Measurements from ENCODE around the gene DNAJB8. TPM values are rescaled to one million over a fixed set of nuclear protein-coding genes. Genes with fewer than 3 reads are reported as not detected.

DNAJB8 gene
- total RNA-seq, 2 experiments from 2014 or later: not detected

GRCh38 chr3:128448491-128448890 lies 18.2 kb downstream of the DNAJB8 start:
- intact Hi-C loops (cut with micrococcal nuclease; ENCODE audit: unreplicated experiment): no loop called here
- DNase-seq (ENCODE audit: low spot score): peak; percentile 41
- ChIA-PET CTCF (ENCODE audit: unreplicated experiment) (no interaction called here), POLR2A (interaction anchor here (0.5 to 0.7 kb wide), 3 partner anchors 222 to 895 kb away, joined by 3 to 4 read pairs (median 3); no protein-coding TSS in a partner anchor)
- Histone ChIP-seq H3K4me1 (ENCODE audit: insufficient read depth, low read length, poor library complexity, severe bottlenecking) (peaks cover 9% of the 10 kb centered on the region), H3K27ac (ENCODE audit: low read depth, low read length, poor library complexity, severe bottlenecking) (no peak overlapping the region), H3K36me3 (ENCODE audit: insufficient read depth, low read length) (no peaks in the 10 kb centered on the region), H3K9me2 (ENCODE audit: insufficient read depth, low read length) (no peaks in the 10 kb centered on the region), H3K9me3 (ENCODE audit: low read length) (no peaks in the 10 kb centered on the region), H2AFZ (ENCODE audit: low read length) (peak overlapping the region; percentile 57; the same call in 1 of the 2 replicates), H3K4me2 (ENCODE audit: low read length) (0 out of 2 replicates have a peak overlapping the region, but pooled peaks have one; percentile 20), H3K4me3 (ENCODE audit: low read depth, low read length, poor library complexity, severe bottlenecking) (no peak overlapping the region), H3K79me2 (ENCODE audit: insufficient read depth, low read depth, low read length) (no peaks in the 10 kb centered on the region), H4K20me1 (ENCODE audit: insufficient read depth, low read length) (no peaks in the 10 kb centered on the region)
- no TSS peak for BruUV-seq (replicated peaks)
- TF ChIP-seq CTCF (conservative IDR thresholded peaks at IDR 0.05; ENCODE audit: low read length) (no peak), EZH2phosphoT487 (IDR thresholded peaks at IDR 0.05; ENCODE audit: borderline replicate concordance, low read depth, low read length) (no peak)

- Histone ChIP-seq H3K27ac (ENCODE audit: low read depth, low read length, poor library complexity, severe bottlenecking) (no peak overlapping the region), H3K4me2 (ENCODE audit: low read length) (no peak overlapping the region), H4K20me1 (ENCODE audit: insufficient read depth, low read length) (no peaks in the 10 kb centered on the region), H3K9me3 (ENCODE audit: low read length) (no peaks in the 10 kb centered on the region), H3K4me3 (ENCODE audit: low read depth, low read length, poor library complexity, severe bottlenecking) (no peak overlapping the region), H2AFZ (ENCODE audit: low read length) (no peak overlapping the region), H3K9me2 (ENCODE audit: insufficient read depth, low read length) (no peaks in the 10 kb centered on the region), H3K4me1 (ENCODE audit: insufficient read depth, low read length, poor library complexity, severe bottlenecking) (peaks cover 9% of the 10 kb centered on the region), H3K36me3 (ENCODE audit: insufficient read depth, low read length) (no peaks in the 10 kb centered on the region), H3K79me2 (ENCODE audit: insufficient read depth, low read depth, low read length) (no peaks in the 10 kb centered on the region)
- TF ChIP-seq EZH2phosphoT487 (IDR thresholded peaks at IDR 0.05; ENCODE audit: borderline replicate concordance, low read depth, low read length) (no peak), CTCF (conservative IDR thresholded peaks at IDR 0.05; ENCODE audit: low read length) (no peak)
- no TSS peak for BruUV-seq (replicated peaks)
- POLR2A ChIA-PET: no interaction called here
- DNase-seq (ENCODE audit: low spot score): no peak
- intact Hi-C loops (cut with micrococcal nuclease; ENCODE audit: unreplicated experiment): no loop called here
- CTCF ChIA-PET (ENCODE audit: unreplicated experiment): interaction anchor here (0.5 kb wide), 1 partner anchor 607 kb away, joined by 3 read pairs; no protein-coding TSS in a partner anchor
These were observed 19.1 kb downstream of the DNAJB8 start for GRCh38 chr3:128447561-128448013.

- intact Hi-C loops (cut with micrococcal nuclease; ENCODE audit: unreplicated experiment): no loop called here
These were observed 19.9 kb downstream of the DNAJB8 start for GRCh38 chr3:128446821-128447220.

More at GRCh38 chr3:128446821-128447220, 19.9 kb downstream of the DNAJB8 start:
- no peak for DNase-seq (ENCODE audit: low spot score)
- H3K79me2 ChIP-seq (ENCODE audit: insufficient read depth, low read depth, low read length): no peaks in the 10 kb centered on the region
- H3K27ac ChIP-seq (ENCODE audit: low read depth, low read length, poor library complexity, severe bottlenecking): no peak overlapping the region
- TF ChIP-seq EZH2phosphoT487 (IDR thresholded peaks at IDR 0.05; ENCODE audit: borderline replicate concordance, low read depth, low read length) (no peak), CTCF (conservative IDR thresholded peaks at IDR 0.05; ENCODE audit: low read length) (no peak)
- H2AFZ ChIP-seq (ENCODE audit: low read length): no peak overlapping the region
- no peaks in the 10 kb centered on the region for H3K9me2 ChIP-seq (ENCODE audit: insufficient read depth, low read length)
- H3K36me3 ChIP-seq (ENCODE audit: insufficient read depth, low read length): no peaks in the 10 kb centered on the region
- no peak overlapping the region for H3K4me3 ChIP-seq (ENCODE audit: low read depth, low read length, poor library complexity, severe bottlenecking)
- H4K20me1 ChIP-seq (ENCODE audit: insufficient read depth, low read length): no peaks in the 10 kb centered on the region
- POLR2A ChIA-PET: no interaction called here
- BruUV-seq (replicated peaks): no TSS peak
- peaks cover 9% of the 10 kb centered on the region for H3K4me1 ChIP-seq (ENCODE audit: insufficient read depth, low read length, poor library complexity, severe bottlenecking)
- CTCF ChIA-PET (ENCODE audit: unreplicated experiment): no interaction called here
- H3K4me2 ChIP-seq (ENCODE audit: low read length): no peak overlapping the region
- H3K9me3 ChIP-seq (ENCODE audit: low read length): no peaks in the 10 kb centered on the region
